Measurements from ENCODE around the gene GALNT10. TPM values are rescaled to one million over a fixed set of nuclear protein-coding genes. Genes with fewer than 3 reads are reported as not detected.
A peak's percentile ranks its signal among the peaks of the same experiment; 100 is the strongest.

GALNT10 gene
- total RNA-seq, 1 donor from 2014 or later: 29.0 TPM

DNA sequence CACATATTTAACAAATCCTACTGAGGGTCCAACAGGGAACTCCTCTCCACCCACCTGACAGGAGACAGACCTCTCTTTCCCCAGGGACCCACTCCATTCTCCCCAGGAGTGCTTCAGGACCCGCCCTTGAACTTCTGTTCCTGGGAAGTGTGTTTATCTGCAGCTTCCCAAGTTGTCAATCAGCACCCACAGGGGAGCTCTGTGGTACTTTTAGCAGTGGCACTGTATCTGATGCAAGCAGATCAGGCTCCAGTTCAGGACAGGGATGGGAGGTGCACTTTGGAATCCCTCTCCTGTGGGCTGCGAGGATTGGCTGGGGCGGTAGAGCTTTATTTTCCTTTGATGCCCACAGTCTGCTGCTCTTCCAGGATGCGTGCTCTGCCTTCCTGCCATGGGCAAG lies 8.7 kb downstream of the GALNT10 start:
- DNase-seq (ENCODE audit: low spot score): no peak
- ATAC-seq: no peak
- intact Hi-C loops (cut with DNase I): no loop called here

DNA sequence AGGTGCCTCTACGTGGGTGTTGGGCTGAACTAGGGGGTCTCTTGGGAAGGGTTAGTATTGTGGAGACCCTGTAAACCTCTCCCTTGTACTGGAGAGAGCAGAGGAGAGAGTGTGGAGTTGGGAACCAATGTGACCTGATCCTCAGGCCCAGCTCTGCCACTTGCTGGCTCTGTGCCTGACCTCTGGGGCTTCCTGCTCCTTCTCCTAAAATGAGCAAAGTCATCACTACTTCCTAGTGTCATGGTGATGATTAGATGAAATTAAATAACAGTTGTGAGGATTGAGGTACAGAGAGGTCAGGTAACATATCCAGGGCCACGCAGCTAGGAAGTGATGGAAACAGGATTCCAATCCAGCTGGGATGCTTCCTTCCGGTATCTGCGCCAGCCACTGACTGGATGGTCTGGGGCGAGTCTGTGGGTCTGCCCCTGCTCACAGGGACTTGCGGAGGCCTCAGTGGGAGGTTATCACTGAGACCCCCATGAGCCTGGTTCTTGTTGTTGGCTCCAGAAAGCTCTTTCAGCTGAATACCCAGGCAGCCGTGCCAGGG lies 9.2 kb downstream of the GALNT10 start:
- ATAC-seq: no peak
- intact Hi-C loops (cut with DNase I): no loop called here
- DNase-seq (ENCODE audit: low spot score): no peak

DNA sequence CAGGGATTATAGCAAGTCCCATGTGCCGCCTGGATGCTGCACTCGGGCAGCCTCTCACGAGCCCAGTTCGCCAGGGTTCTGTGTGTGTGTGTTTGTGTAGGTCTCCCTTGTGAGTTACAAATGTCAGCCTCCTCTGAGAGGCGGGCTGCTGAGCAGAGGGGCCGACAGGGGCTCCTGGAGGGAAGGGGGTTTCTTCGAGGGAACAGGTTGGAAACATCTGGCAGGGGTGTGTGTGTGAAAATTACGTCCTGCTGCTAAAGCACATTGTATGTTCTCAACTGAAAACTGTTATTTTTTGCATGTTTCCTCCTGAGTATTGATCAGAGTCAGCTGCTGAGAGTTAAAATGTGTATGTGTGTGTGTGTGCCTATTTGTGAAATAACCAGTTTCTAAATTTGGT lies 9.7 kb downstream of the GALNT10 start:
- no peak for DNase-seq (ENCODE audit: low spot score)
- intact Hi-C loops (cut with DNase I): no loop called here
- no peak for ATAC-seq

GRCh38 chr5:154201108-154201769 lies 10.7 kb downstream of the GALNT10 start:
- intact Hi-C loops (cut with DNase I): no loop called here
- no peak for DNase-seq (ENCODE audit: low spot score)
- no peak for ATAC-seq

- intact Hi-C loops (cut with DNase I): no loop called here
- ATAC-seq (no peak), DNase-seq (ENCODE audit: low spot score) (no peak)
Observed at GRCh38 chr5:154202379-154203260, 12.1 kb downstream of the GALNT10 start.

DNA sequence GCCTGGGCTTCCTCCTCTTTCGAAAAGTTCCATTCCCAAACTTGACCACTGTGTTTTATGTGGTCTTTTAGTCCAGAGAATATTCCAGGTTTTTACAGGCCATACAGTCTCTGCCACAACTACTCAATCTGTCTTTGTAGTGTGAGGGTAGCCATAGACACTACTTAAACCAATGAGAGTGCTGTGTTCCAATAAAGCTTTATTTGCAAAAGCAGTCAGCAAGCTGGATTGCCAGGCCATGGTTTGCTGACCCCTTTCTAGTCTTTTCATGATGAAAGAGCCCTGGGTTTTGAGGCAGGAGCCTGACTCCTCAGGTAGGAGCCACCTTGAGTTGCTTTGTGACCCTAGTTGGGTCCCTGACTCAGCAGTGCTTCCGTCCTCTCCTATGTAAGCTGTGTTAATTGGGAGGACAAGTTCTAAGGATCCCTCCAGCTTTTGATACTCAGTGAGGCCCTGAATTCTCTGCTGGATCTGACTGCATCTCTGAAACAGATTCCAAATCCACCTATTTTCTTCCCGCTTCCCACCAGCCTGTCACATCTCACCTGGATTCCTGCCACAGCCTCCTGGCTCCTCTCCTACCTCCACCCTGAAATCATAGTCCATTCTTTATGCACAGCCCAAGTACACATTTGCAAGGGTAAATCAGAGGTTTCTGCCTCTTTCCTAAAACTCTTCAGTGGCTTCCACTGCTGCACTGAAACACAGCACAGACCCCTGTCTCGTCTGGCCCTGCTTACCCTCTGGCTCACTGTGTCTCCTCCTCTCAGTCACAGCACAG lies 13.5 kb downstream of the GALNT10 start:
- ATAC-seq: no peak
- intact Hi-C loops (cut with DNase I): no loop called here
- DNase-seq (ENCODE audit: low spot score): no peak

DNA sequence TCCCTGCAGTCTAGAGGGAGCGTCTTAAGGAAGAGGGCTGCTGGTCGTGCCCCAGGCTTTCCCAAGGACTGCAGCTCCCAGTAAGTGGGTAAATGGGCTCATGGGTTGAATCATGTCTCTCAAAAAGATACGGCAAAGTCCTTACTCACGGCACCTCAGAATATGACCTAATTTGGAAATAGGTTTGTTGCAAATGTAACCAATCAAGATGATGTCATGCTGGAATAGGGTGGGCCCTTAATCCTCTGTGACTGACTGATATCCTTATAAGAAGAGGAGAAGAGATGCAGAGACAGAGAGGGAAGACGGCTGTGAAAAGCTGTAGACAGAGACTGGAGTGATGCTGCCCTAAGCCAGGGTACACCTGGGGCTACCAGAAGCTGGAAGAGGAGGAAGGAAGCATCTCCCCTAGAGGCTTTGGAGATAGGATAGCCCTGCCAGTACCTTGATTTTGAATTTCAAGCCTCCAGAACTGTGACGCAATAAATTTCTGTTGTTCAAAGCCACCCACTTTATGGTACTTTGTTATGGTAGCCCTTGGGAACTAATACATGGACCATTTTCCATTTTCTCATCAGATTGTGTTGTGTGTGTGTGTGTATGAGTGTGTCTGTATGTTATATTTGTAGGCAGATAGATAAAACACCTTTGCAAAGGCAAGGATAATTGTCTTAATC lies 15.0 kb downstream of the GALNT10 start:
- intact Hi-C loops (cut with DNase I): no loop called here
- ATAC-seq (no peak), DNase-seq (ENCODE audit: low spot score) (no peak)

DNA sequence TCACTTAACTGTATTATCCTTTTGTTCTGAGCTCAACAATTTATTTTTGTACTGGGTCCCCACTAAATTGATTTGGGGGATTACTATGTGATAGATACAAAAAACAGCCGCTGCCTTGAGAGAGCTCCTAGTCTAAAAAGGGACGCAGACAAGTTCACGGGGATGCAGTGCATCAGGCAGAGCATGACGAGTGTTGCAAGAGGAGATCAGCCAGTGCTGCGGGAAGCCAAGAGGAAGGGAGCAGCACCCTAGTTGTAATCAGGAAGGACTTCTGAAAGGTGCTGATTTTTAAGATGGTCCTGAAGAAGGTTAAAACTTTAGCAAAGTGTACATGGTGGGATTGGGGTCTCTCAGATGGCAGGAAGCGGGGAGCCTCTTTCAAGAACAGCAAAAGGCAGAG lies 15.8 kb downstream of the GALNT10 start:
- no peak for ATAC-seq
- DNase-seq (ENCODE audit: low spot score): no peak
- intact Hi-C loops (cut with DNase I): no loop called here

- ATAC-seq: no peak
- intact Hi-C loops (cut with DNase I): no loop called here
- no peak for DNase-seq (ENCODE audit: low spot score)
Observed at GRCh38 chr5:154207204-154207603, 16.7 kb downstream of the GALNT10 start.

GRCh38 chr5:154209591-154210081 lies 19.1 kb downstream of the GALNT10 start:
- intact Hi-C loops (cut with DNase I): no loop called here
- ATAC-seq (peak; percentile 70), DNase-seq (ENCODE audit: low spot score) (no peak)

DNA sequence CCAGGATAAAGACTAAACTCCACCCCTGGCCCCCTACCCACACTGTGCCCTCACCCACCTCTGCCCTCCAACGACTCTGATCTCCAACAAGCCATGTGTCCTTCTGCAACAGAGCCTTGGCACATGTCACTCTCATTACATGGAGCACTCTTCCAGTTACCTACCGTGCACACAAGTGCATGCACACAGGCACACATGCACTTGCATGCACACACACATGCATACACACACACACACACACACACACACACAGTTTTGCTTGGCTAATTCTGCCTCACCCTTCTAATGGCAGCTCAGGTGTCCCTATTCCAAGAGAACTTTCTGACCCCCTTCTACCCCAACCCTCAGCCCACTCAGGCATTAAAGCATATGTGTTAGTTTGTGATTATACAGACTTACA lies 19.6 kb downstream of the GALNT10 start:
- intact Hi-C loops (cut with DNase I): no loop called here
- ATAC-seq: no peak
- DNase-seq (ENCODE audit: low spot score): no peak

DNA sequence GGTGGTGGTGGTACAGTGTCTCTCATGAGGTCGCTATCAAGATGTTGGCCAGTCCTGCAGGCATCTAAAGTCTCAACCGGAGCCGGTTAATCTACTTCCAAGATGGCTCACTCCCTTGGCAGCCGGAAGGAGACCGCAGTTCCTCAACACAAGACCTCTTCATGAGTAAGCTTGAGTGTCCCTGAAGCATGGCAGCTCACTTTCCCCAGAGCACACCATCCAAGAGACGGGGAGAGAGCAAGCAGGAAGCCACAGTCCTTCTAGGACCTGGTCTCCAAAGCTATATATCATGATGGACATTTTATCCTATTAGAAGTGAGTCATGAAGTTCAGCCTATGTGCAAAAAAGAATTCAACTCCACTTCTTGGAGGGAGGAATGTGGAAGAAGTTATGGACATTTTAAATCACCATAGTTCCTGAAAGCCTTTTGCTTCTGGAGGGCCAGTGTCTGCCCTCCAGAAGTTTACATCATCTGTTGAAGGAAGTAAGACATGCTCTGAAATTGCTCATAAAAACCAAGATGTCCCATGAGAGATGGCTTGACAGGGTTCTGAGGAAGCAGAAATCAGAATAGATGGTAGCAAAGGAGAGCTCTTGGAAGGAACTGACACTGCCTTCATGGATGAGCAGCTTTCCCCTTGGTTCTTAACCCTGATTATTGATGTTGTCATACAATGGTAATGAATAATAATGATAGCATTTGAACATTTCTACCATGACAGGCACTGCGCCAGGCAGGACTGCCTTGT lies 21.3 kb downstream of the GALNT10 start:
- intact Hi-C loops (cut with DNase I): no loop called here
- ATAC-seq (no peak), DNase-seq (ENCODE audit: low spot score) (no peak)

GRCh38 chr5:154213592-154213991 lies 23.1 kb downstream of the GALNT10 start:
- ATAC-seq (no peak), DNase-seq (ENCODE audit: low spot score) (no peak)
- intact Hi-C loops (cut with DNase I): no loop called here

- DNase-seq (ENCODE audit: low spot score) (no peak), ATAC-seq (peak; percentile 72)
- intact Hi-C loops (cut with DNase I): no loop called here
Observed at GRCh38 chr5:154214371-154215106, 24.0 kb downstream of the GALNT10 start.

DNA sequence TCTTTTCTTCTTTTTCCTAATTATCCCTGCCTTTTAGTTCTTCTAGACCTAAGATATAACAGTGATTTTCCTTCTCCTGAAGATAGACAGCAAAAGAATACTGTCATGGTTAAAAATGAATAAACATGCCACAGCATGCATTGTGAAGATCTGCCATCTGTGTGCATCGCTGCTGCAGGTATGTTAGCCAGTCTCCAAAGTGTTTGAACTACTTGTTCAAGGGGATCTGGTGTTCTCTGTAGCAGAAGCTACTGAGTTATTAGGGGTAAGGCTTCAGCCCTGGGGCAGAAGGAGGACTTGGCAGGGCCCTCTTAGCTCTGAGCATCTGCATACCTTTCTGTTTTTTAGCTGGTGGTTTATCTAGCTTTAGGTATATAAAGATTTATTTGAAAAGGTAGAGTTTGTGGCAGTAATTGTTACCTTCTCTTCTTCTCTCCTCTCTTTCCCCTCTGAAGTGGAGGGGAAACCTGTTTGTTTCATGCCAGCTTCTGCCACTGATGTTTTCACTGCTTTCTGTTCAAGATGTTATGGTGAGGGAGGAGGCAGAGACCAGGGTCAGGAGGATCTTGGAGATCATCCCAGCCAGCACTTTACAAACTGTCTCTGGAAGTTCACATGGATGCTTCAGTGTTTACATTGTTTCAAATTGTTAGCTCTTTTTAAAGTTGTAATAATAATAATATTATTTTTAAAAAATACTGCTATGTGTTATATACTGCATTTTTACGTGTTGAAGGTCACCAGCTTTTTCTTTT lies 25.2 kb downstream of the GALNT10 start:
- intact Hi-C loops (cut with DNase I): no loop called here
- no peak for ATAC-seq

GRCh38 chr5:154217462-154217861 lies 26.9 kb downstream of the GALNT10 start:
- no peak for DNase-seq (ENCODE audit: low spot score)
- ATAC-seq: no peak
- intact Hi-C loops (cut with DNase I): no loop called here

More for the DNA sequence above, 25.2 kb downstream of the GALNT10 start:
- DNase-seq (ENCODE audit: low spot score): no peak

GRCh38 chr5:154218786-154219185 lies 28.3 kb downstream of the GALNT10 start:
- intact Hi-C loops (cut with DNase I): no loop called here
- no peak for DNase-seq (ENCODE audit: low spot score)
- no peak for ATAC-seq
